Calu3 (cell line): ENCODE measurements around the gene UXT. TPM values are rescaled to one million over a fixed set of nuclear protein-coding genes. Genes with fewer than 3 reads are reported as not detected.

ENCODE experiments used
- Bru-seq: library from RNA; stranded (reverse); fragments of 400-500 nt; gene quantifications from one replicate; lab custom pipeline; 2021; lab: Mats Ljungman, UMichigan
- BruChase-seq, 2 experiments: library from RNA; stranded (reverse); fragments of 400-500 nt; gene quantifications; one replicate each; lab custom pipeline; 2021; lab: Mats Ljungman, UMichigan
- BruUV-seq: library from RNA; stranded (reverse); fragments of 400-500 nt; replicated peaks from 2 replicates; lab custom pipeline; 2021; lab: Mats Ljungman, UMichigan
- CTCF ChIA-PET: fragments of 300-600 bp; sonication (Branson Sonifier 250); formaldehyde crosslinking; loops from one replicate; lab custom pipeline; 2022; ENCODE audit warnings: antibody characterized with exemption; lab: Charles Lee
- DNase-seq: peaks from one replicate; pipeline ENCODE4 v3.0.0; 2022
- H3K27ac Mint-ChIP-seq: one replicate; pipeline ENCODE4 v1.8.0; 2022; ENCODE audit warnings: mixed read lengths; ENCODE audit not compliant: unreplicated experiment
- H3K27me3 Mint-ChIP-seq: one replicate; pipeline ENCODE4 v1.8.0; 2022; ENCODE audit warnings: mixed read lengths; ENCODE audit not compliant: unreplicated experiment
- H3K36me3 Mint-ChIP-seq: one replicate; pipeline ENCODE4 v1.8.0; 2022; ENCODE audit warnings: mild to moderate bottlenecking, moderate library complexity, mixed read lengths; ENCODE audit not compliant: insufficient read depth, unreplicated experiment
- H3K4me1 Mint-ChIP-seq: one replicate; pipeline ENCODE4 v1.8.0; 2022; ENCODE audit warnings: mild to moderate bottlenecking, low read depth, mixed read lengths; ENCODE audit not compliant: unreplicated experiment
- H3K4me3 Mint-ChIP-seq: one replicate; pipeline ENCODE4 v1.8.0; 2022; ENCODE audit warnings: mild to moderate bottlenecking, low read depth, moderate library complexity, mixed read lengths; ENCODE audit not compliant: unreplicated experiment
- H3K9me3 Mint-ChIP-seq: one replicate; pipeline ENCODE4 v1.8.0; 2022; ENCODE audit warnings: low read depth, mixed read lengths; ENCODE audit not compliant: unreplicated experiment
- CTCF ChIP-seq: fragments of 200-600 bp; IDR thresholded peaks from one replicate; pipeline ENCODE4 v1.8.0; 2022; ENCODE audit warnings: antibody characterized with exemption; ENCODE audit not compliant: unreplicated experiment
- intact Hi-C: fragments of 100-400 bp; cut with micrococcal nuclease; formaldehyde crosslinking; loops from one replicate; pipeline ENCODE4 v1.10.0; 2022; ENCODE audit not compliant: unreplicated experiment
- long read RNA-seq: library from polyadenylated mRNA; stranded (forward); transcript quantifications from one replicate; pipeline ENCODE4 v2.0.0, GENCODE V29; 2022
- total RNA-seq: library from RNA; stranded (reverse); gene quantifications from 2 replicates; pipeline ENCODE4 v1.2.3, GENCODE V29; 2022

The UXT gene
- total RNA-seq = 112 and 116 TPM in 2 replicates
- Bru-seq, nascent RNA = percentile 83 among the genes with signal in this experiment
- BruChase-seq, experiment 1, labeled RNA remaining after a 6-hour chase = percentile 74 among the genes with signal in this experiment
- percentile 68 among the genes with signal in this experiment for BruChase-seq, experiment 2, labeled RNA remaining after a 2-hour chase
- long read RNA-seq, transcript UXT-201 (7 exons, 574 nt) = major isoform, 61 of 93 reads
- long read RNA-seq, transcript UXT-202 (6 exons, 701 nt) = minor isoform, 21 of 93 reads
- long read RNA-seq, partial matches to known transcripts = 1 of 93 reads
- long read RNA-seq, other reads (novel, unspliced or antisense) = 9 of 93 reads

DNA sequence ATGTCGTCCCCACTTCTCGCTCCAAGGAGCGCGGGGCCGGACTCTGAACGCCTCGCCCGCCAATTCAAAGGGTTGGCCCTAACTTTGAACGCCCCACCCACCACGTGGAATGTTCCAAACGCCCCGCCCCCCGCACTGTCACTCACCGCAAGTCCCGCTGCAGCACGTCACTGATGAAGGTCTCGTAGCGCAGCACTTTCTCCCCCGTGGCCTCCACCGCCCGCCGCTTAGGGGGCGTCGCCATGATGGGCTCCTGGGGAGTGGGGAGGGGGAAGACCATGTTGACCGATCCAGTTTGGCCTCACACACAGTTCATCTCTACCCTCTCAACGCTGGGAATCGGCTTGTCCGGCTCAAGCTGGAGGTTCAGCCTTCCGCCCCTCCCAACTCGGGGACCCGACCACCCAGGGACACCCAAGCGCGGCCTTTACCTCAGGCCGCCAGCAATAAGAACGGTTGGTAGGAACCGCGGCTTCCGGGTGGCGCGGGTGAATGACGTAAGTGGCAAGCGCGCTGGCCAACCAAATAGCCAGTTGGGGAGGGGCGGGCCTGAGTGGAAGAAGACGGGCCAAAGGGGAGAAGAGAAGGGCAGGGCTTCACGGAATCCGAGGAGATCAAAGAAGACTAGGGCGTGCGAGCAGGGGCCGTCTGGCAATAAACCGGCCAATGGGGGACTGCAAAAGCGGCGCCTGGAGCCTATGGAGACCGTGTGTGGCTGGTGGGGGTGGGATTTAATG is at the start of gene UXT:
TSS of gene UXT (minus strand) at position 497 of the 737 bp plus-strand sequence. CDS start at position 244, 253 bp downstream.
- Mint-ChIP-seq H3K36me3 (peaks cover 24% of the 10 kb centered on the region), H3K4me3 (peak within 1 kb of the TSS; percentile 74), H3K9me3 (peaks cover 4% of the 10 kb centered on the region), H3K27me3 (no peaks in the 10 kb centered on the region), H3K27ac (peak within 1 kb of the TSS; percentile 96), H3K4me1 (no peaks in the 10 kb centered on the region)
- peak; percentile 95 for DNase-seq
- intact Hi-C loops = loop anchor here (2.0 to 10.0 kb wide), 2 partner anchors 76 to 94 kb away; partner anchors contain the start of genes ARAF and TIMP1
- CTCF ChIA-PET = no interaction called here
- no TSS peak for BruUV-seq
- no peak for TF ChIP-seq CTCF

DNA sequence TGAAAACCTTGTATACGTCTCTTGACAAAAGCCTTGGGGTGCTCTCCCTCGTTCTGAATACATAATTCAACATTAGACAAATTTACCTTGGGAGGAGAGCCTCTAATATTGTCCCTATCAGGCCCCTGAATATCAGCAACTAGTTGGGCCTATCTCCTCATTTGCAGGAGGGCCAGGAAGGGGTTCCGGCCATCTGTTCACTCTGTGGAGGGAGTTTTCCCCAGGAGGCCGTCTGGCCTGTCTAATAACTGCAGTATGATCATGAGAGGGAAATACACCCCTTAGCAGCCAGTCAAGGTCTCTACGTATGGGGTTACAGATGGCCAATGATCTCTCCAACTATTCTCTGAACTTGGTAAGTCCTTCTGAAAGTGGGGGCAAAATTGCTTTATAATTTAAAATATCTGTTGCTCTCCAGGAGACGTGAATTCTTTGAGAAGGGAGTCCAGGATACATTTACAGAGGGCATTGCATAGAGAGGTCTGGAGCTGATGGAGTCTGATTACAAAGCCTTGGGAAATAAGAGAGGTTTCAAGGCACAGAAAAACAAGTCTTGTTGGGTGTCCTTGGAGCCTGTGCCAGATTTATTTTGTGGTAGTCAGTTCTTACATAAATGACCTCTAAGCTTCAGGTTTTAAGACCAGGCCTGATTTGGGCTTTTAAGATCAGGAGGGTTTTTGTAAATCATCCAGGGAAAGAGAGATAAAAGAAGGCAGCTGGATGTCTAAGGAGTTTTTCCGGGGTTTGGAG is 48.2 kb upstream of the UXT start:
- no peak for TF ChIP-seq CTCF
- H3K36me3 Mint-ChIP-seq = no peaks in the 10 kb centered on the region
- H3K27ac Mint-ChIP-seq = no peak overlapping the region
- H3K27me3 Mint-ChIP-seq = peaks cover 65% of the 10 kb centered on the region
- no peak overlapping the region for H3K4me3 Mint-ChIP-seq
- intact Hi-C loops = no loop called here
- CTCF ChIA-PET = no interaction called here
- BruUV-seq = no TSS peak
- no peaks in the 10 kb centered on the region for H3K9me3 Mint-ChIP-seq
- no peaks in the 10 kb centered on the region for H3K4me1 Mint-ChIP-seq
- no peak for DNase-seq

- Mint-ChIP-seq H3K9me3 (no peaks in the 10 kb centered on the region), H3K4me3 (no peak overlapping the region), H3K27ac (no peak overlapping the region), H3K36me3 (no peaks in the 10 kb centered on the region), H3K4me1 (no peaks in the 10 kb centered on the region), H3K27me3 (peaks cover 59% of the 10 kb centered on the region)
- DNase-seq = no peak
- no peak for TF ChIP-seq CTCF
- no TSS peak for BruUV-seq
- intact Hi-C loops = no loop called here
- CTCF ChIA-PET = no interaction called here
Measured at GRCh38 chrX:47706575-47706974, 47.6 kb upstream of the UXT start.

DNA sequence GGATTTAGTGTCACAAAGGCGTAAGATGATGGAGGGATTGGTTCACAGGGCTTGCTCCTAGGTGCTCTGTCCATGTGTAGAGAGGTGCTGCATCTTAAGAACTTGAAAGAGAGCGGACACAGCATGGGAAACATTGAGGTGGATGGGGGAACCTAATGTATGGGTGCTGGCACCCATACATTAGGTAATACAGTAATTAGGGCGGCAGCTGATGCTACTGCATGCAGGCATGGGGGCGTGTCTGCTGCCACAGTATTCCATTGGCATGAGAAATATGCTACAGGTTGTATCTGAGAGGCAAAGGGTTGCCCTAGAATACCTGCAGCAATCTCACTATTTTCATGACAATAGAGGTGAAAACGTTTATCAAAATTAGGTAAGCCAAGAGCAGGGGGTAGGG is 45.8 kb upstream of the UXT start:
- Mint-ChIP-seq H3K27me3 (peaks cover 57% of the 10 kb centered on the region), H3K4me3 (no peak overlapping the region), H3K4me1 (no peaks in the 10 kb centered on the region), H3K27ac (no peak overlapping the region), H3K9me3 (no peaks in the 10 kb centered on the region), H3K36me3 (no peaks in the 10 kb centered on the region)
- no peak for DNase-seq
- no TSS peak for BruUV-seq
- no peak for TF ChIP-seq CTCF
- CTCF ChIA-PET = no interaction called here
- intact Hi-C loops = no loop called here
